Breast epithelium (tissue), 4 donors: ENCODE results near the gene FANK1. TPM values are rescaled to one million over a fixed set of nuclear protein-coding genes. Genes with fewer than 3 reads are reported as not detected.
"Not testable (repeated sequence)": the region's sequence is repeated elsewhere in the genome, so short reads cannot be mapped to it uniquely, and the experiment has no call there.

Source experiments
- DNase-seq, 2 donors: peaks; one replicate each; pipeline ENCODE4 v3.0.0-alpha.2; 2019; ENCODE audit warnings: low spot score in 2 of 2
- H3K27ac ChIP-seq, 2 donors: fragments of 200-600 bp; sonication (generic) in 1 of 2; one replicate each; pipeline ENCODE4 v1.5.1; 2016 to 2019; ENCODE audit warnings: mild to moderate bottlenecking in 1 of 2
- H3K27me3 ChIP-seq, 2 donors: fragments of 200-600 bp; sonication (generic) in 1 of 2; one replicate each; pipeline versions ENCODE4 v1.5.1 to v1.6.0; 2017 to 2019; ENCODE audit warnings: control low read depth in 1 of 2, mild to moderate bottlenecking in 1 of 2
- H3K36me3 ChIP-seq: fragments of 200-600 bp; one replicate; pipeline ENCODE4 v1.5.1; 2019
- H3K4me1 ChIP-seq, 2 donors: fragments of 200-600 bp; sonication (generic); one replicate each; pipeline ENCODE4 v1.5.1; 2016 to 2019; ENCODE audit warnings: control low read depth in 1 of 2
- H3K4me3 ChIP-seq, 3 donors: fragments of 200-600 bp; sonication (generic); 1 replicate in 2 of 3; 2 replicates in 1 of 3; pipeline ENCODE4 v1.5.1; 2016 to 2019; ENCODE audit warnings: mild to moderate bottlenecking in 3 of 3, moderate library complexity in 2 of 3
- H3K9me3 ChIP-seq, 2 donors: fragments of 200-600 bp; sonication (generic) in 1 of 2; one replicate each; pipeline ENCODE4 v1.5.1; 2016 to 2019; ENCODE audit warnings: control low read depth in 1 of 2
- POLR2A ChIP-seq: fragments of 450-650 bp; IDR thresholded peaks from one replicate; pipeline ENCODE4 v1.6.1; 2016; ENCODE audit warnings: antibody characterized with exemption, mild to moderate bottlenecking, moderate library complexity
- POLR2AphosphoS5 ChIP-seq, 3 donors: sonication (generic); formaldehyde crosslinking; IDR thresholded peaks; one replicate each; pipeline ENCODE4 v1.6.1; 2017; ENCODE audit warnings: antibody characterized with exemption in 3 of 3
- intact Hi-C: fragments of 100-400 bp; cut with DNase I; formaldehyde crosslinking; loops from one replicate; pipeline ENCODE4 v1.15.1; 2023; ENCODE audit warnings: low total_unique reads
- total RNA-seq, 3 donors: library from RNA; depleted of rRNA; stranded (reverse); fragments of >200 nt; gene quantifications; one replicate each; pipeline ENCODE4 v1.1.0, GENCODE V29; 2016
- TF ChIP-seq, protein P1 (sequence below), 3 donors: fragments of 450-650 bp; IDR thresholded peaks; one replicate each; pipeline ENCODE4 v1.5.1; 2016 to 2017; ENCODE audit warnings: antibody characterized with exemption in 3 of 3, mild to moderate bottlenecking in 3 of 3, moderate library complexity in 3 of 3

The FANK1 gene
- total RNA-seq, 3 donors from 2014 or later, result 2.6 to 18.1 (median 13.8) TPM

DNA sequence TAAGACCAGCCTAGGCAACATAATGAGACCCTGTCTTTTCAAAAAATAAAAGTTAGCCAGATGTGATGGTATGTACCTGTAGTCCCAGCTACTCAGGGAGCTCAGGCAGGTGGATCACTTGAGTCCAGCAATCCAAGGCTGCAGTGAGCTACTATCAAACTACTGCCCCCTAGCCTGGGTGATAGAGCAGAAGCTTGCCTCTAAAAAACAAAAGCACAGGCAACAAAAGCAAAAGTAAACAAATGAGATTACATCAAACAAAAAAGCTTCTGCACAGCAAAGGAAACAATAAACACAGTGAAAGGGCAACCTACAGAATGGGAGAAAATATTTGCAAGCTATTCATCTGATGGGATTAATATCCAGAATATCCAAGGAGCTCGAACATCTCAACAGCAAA is 65.4 kb downstream of the FANK1 start:
- TF ChIP-seq POLR2AphosphoS5 (IDR thresholded peaks at IDR 0.05) (no peak), POLR2A (no peak)
- TF ChIP-seq, protein P1, sequence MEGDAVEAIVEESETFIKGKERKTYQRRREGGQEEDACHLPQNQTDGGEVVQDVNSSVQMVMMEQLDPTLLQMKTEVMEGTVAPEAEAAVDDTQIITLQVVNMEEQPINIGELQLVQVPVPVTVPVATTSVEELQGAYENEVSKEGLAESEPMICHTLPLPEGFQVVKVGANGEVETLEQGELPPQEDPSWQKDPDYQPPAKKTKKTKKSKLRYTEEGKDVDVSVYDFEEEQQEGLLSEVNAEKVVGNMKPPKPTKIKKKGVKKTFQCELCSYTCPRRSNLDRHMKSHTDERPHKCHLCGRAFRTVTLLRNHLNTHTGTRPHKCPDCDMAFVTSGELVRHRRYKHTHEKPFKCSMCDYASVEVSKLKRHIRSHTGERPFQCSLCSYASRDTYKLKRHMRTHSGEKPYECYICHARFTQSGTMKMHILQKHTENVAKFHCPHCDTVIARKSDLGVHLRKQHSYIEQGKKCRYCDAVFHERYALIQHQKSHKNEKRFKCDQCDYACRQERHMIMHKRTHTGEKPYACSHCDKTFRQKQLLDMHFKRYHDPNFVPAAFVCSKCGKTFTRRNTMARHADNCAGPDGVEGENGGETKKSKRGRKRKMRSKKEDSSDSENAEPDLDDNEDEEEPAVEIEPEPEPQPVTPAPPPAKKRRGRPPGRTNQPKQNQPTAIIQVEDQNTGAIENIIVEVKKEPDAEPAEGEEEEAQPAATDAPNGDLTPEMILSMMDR (IDR thresholded peaks at IDR 0.05), result no peak
- no peak overlapping the region for H3K4me3 ChIP-seq
- intact Hi-C loops, result no loop called here
- H3K36me3 ChIP-seq, result no peaks in the 10 kb centered on the region
- H3K27ac ChIP-seq, result no peak overlapping the region
- DNase-seq, result no peak
- H3K4me1 ChIP-seq, result no peaks in the 10 kb centered on the region
- peaks cover 0 to 2% of the 10 kb centered on the region in 2 donors for H3K9me3 ChIP-seq
- H3K27me3 ChIP-seq, result no peaks in the 10 kb centered on the region

DNA sequence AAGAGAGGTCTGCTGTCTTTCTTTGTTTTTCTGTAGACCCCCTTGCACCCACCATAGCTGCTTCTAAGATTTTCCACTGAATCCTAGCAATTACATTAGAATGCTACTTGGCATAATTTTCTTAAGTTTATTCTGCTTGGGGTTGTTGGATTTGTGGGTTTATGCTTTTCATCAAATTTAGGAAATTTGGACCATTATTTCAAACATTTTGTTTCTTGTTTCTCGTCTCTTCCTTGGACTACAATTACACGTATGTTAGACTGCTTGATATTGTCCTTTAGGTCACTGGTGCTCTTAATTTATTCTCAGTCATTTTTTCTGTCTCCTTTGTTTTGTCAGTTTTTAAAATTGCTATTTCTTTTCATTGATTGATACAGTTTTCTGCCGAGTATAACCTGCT is 65.8 kb downstream of the FANK1 start:
- no peak for TF ChIP-seq POLR2AphosphoS5 (IDR thresholded peaks at IDR 0.05)
- TF ChIP-seq, protein P1 (IDR thresholded peaks at IDR 0.05), result no peak
- no peak for TF ChIP-seq POLR2A
- no peaks in the 10 kb centered on the region for H3K27me3 ChIP-seq
- H3K9me3 ChIP-seq, result peaks cover 0 to 2% of the 10 kb centered on the region in 2 donors
- H3K36me3 ChIP-seq, result no peaks in the 10 kb centered on the region
- no peak for DNase-seq
- no peaks in the 10 kb centered on the region for H3K4me1 ChIP-seq
- no peak overlapping the region for H3K4me3 ChIP-seq
- no peak overlapping the region for H3K27ac ChIP-seq
- intact Hi-C loops, result no loop called here

DNA sequence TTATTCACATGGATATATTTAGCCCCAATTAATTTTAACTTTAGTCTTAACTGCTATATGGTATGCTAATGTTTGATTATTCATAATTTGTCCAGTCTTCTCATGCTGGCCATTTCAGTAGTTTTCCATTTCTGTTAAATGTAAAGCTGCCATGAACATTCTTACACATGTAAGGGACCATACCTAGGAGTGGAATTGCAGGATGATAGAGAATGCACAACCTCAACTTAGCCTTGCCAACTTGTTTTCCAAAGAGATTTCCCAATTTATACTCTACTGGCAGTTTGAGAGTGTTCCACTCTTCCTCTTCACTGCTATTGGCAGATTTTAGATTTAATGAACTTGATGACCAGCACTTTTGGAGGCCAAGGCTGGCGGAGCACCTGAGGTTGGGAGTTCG is 68.2 kb downstream of the FANK1 start:
- no peak overlapping the region for H3K27ac ChIP-seq
- H3K4me3 ChIP-seq, result no peak overlapping the region
- DNase-seq, result no peak
- H3K4me1 ChIP-seq, result no peaks in the 10 kb centered on the region
- intact Hi-C loops, result no loop called here
- no peaks in the 10 kb centered on the region for H3K36me3 ChIP-seq
- H3K27me3 ChIP-seq, result no peaks in the 10 kb centered on the region
- H3K9me3 ChIP-seq, result peaks cover 0 to 2% of the 10 kb centered on the region in 2 donors
- no peak for TF ChIP-seq POLR2AphosphoS5 (IDR thresholded peaks at IDR 0.05)
- TF ChIP-seq, protein P1 (IDR thresholded peaks at IDR 0.05), result no peak
- no peak for TF ChIP-seq POLR2A

DNA sequence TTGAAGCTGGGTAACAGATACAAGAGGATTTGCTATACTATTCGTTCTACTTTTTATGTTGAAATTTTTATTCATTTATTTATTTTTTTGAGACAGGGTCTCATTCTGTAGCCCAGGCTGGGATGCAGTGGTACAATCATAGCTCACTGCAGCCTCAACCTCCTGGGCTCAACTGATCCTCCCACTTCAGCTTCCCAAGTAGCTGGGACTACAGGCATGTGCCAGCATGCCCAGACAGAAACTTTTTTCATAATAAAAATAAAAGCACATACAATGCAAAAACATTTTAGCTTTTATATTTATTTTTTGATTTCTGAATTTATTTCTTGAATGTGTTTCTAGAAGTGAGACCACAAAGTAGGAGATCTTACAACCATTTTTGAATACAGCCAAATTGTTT is 71.2 kb downstream of the FANK1 start:
- no peaks in the 10 kb centered on the region for H3K36me3 ChIP-seq
- no peak for DNase-seq
- H3K9me3 ChIP-seq, result peaks cover 0 to 5% of the 10 kb centered on the region in 2 donors
- no peaks in the 10 kb centered on the region for H3K4me1 ChIP-seq
- no peak overlapping the region for H3K4me3 ChIP-seq
- TF ChIP-seq POLR2AphosphoS5 (IDR thresholded peaks at IDR 0.05) (no peak), POLR2A (no peak)
- TF ChIP-seq, protein P1 (IDR thresholded peaks at IDR 0.05), result no peak
- intact Hi-C loops, result no loop called here
- H3K27me3 ChIP-seq, result no peaks in the 10 kb centered on the region
- H3K27ac ChIP-seq, result no peak overlapping the region

DNA sequence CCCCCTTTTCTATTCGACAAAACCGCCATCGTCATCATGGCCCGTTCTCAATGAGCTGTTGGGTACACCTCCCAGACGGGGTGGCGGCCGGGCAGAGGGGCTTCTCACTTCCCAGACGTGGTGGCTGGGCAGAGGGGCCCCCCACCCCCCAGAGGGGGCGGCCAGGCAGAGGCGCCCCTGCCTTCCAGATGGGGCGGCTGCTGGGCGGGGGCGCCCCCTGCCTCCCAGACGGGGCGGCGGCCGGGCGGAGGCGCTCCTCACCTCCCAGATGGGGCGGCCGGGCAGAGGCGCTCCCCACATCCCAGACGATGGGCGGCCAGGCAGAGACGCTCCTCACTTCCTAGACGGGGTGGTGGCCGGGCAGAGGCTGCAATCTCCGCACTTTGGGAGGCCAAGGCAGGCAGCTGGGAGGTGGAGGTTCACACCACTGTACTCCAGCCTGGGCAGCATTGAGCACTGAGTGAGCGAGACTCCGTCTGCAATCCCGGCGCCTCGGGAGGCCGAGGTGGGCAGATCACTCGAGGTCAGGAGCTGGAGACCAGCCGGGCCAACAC is 73.8 kb downstream of the FANK1 start:
- H3K36me3 ChIP-seq, H3K9me3 ChIP-seq, H3K4me3 ChIP-seq, DNase-seq, H3K4me1 ChIP-seq, H3K27me3 ChIP-seq, intact Hi-C loops, H3K27ac ChIP-seq: not testable (repeated sequence)
